Keratinocyte (primary cell): ENCODE data around the gene FGGY. TPM values are rescaled to one million over a fixed set of nuclear protein-coding genes. Genes with fewer than 3 reads are reported as not detected.
"Not testable (repeated sequence)": the region's sequence is repeated elsewhere in the genome, so short reads cannot be mapped to it uniquely, and the experiment has no call there.

Source experiments
- DNase-seq: peaks from one replicate; pipeline ENCODE4 v3.0.0-alpha.2; 2011; ENCODE audit warnings: low read depth, missing footprints, low spot score
- FAIRE-seq: peaks from 2 replicates; lab custom pipeline; 2011; peaks lifted over from hg19 to GRCh38; lab: Jason Lieb, UNC
- H2AFZ ChIP-seq: 2 replicates; pipeline ENCODE4 v1.6.0; 2012; ENCODE audit warnings: low read length, control low read depth, inconsistent platforms; ENCODE audit not compliant: control insufficient read depth
- H3K27ac ChIP-seq: 2 replicates; pipeline ENCODE4 v1.5.1; 2011; ENCODE audit warnings: low read length; ENCODE audit not compliant: control insufficient read depth, insufficient read depth
- H3K27me3 ChIP-seq: 3 replicates; pipeline ENCODE4 v1.6.0; 2011; ENCODE audit warnings: low read length; ENCODE audit not compliant: control insufficient read depth, insufficient read depth; ENCODE audit errors: extremely low read depth
- H3K36me3 ChIP-seq, 2 experiments: 2 replicates in 1 of 2; 3 replicates in 1 of 2; pipeline ENCODE4 v1.5.1; 2011; ENCODE audit warnings: low read length in 2 of 2, mild to moderate bottlenecking in 1 of 2; ENCODE audit not compliant: control insufficient read depth in 2 of 2, insufficient read depth in 2 of 2; ENCODE audit errors: extremely low read depth in 1 of 2
- H3K4me1 ChIP-seq: 3 replicates; pipeline ENCODE4 v1.5.1; 2011; ENCODE audit warnings: low read length; ENCODE audit not compliant: control insufficient read depth, insufficient read depth; ENCODE audit errors: extremely low read depth
- H3K4me2 ChIP-seq: 3 replicates; pipeline ENCODE4 v1.6.0; 2011; ENCODE audit warnings: low read depth, low read length; ENCODE audit not compliant: control insufficient read depth, insufficient read depth; ENCODE audit errors: extremely low read depth
- H3K4me3 ChIP-seq, 3 experiments: fragments of 200-600 bp in 1 of 3; sonication (generic) in 1 of 3; 2 replicates in 2 of 3; 3 replicates in 1 of 3; pipeline ENCODE4 v1.5.1; 2011 to 2016; ENCODE audit warnings: low read length in 3 of 3, mild to moderate bottlenecking in 3 of 3, control low read depth in 2 of 3, inconsistent platforms in 1 of 3, low read depth in 1 of 3, mixed read lengths in 1 of 3, mixed run types in 1 of 3, moderate library complexity in 1 of 3; ENCODE audit not compliant: control insufficient read depth in 2 of 3, insufficient read depth in 2 of 3; ENCODE audit errors: extremely low read depth in 1 of 3
- H3K79me2 ChIP-seq: 2 replicates; pipeline ENCODE4 v1.6.0; 2012; ENCODE audit warnings: low read length; ENCODE audit not compliant: control insufficient read depth, insufficient read depth
- H3K9ac ChIP-seq: 3 replicates; pipeline ENCODE4 v1.6.0; 2011; ENCODE audit warnings: low read length; ENCODE audit not compliant: control insufficient read depth, insufficient read depth; ENCODE audit errors: extremely low read depth
- H3K9me1 ChIP-seq: 3 replicates; pipeline ENCODE4 v1.6.0; 2011; ENCODE audit warnings: low read length; ENCODE audit not compliant: control insufficient read depth, insufficient read depth; ENCODE audit errors: extremely low read depth
- H3K9me3 ChIP-seq: 2 replicates; pipeline ENCODE4 v1.5.1; 2012; ENCODE audit warnings: low read depth, low read length; ENCODE audit not compliant: control insufficient read depth
- H4K20me1 ChIP-seq: 3 replicates; pipeline ENCODE4 v1.6.0; 2011; ENCODE audit warnings: low read length; ENCODE audit not compliant: control insufficient read depth, insufficient read depth; ENCODE audit errors: extremely low read depth
- EZH2 ChIP-seq: IDR thresholded peaks from one replicate; pipeline ENCODE4 v1.6.1; 2012; ENCODE audit warnings: inconsistent platforms, mild to moderate bottlenecking, low read length, moderate library complexity
- dilution Hi-C: fragments of 300-500 bp; cut with MboI; formaldehyde crosslinking; loops from one replicate; pipeline ENCODE4 v1.7.0; 2020; ENCODE audit warnings: low sequenced_read_pairs; ENCODE audit not compliant: extremely low pct_ligation_motif_present
- polyA plus RNA-seq, 5 experiments: library from polyadenylated mRNA; depleted of rRNA in 3 of 5; stranded (reverse) in 3 of 5; stranded (forward) in 1 of 5; unstranded in 1 of 5; fragments of >200 nt; gene quantifications; 1 replicate in 1 of 5; 2 replicates in 3 of 5; 3 replicates in 1 of 5; pipeline versions ENCODE4 v1.2.1 to v1.2.3, GENCODE V29; 2011 to 2012; ENCODE audit warnings: missing spikeins in 2 of 5, low read depth in 1 of 5, low replicate concordance in 1 of 5
- TF ChIP-seq, protein P1 (sequence below), 3 experiments: IDR thresholded peaks in 1 of 3; conservative IDR thresholded peaks in 1 of 3; optimal IDR thresholded peaks in 1 of 3; 2 replicates in 2 of 3; 3 replicates in 1 of 3; pipeline versions ENCODE3 to v1.5.1; 2011; ENCODE audit warnings: low read length in 3 of 3, mild to moderate bottlenecking in 3 of 3, moderate library complexity in 2 of 3, control low read depth in 1 of 3, inconsistent platforms in 1 of 3; ENCODE audit not compliant: insufficient read depth in 2 of 3; ENCODE audit errors: extremely low read depth in 1 of 3

Gene FGGY
- polyA plus RNA-seq, 1 donor (not counting 4 experiments of a cell fraction or from before 2014, with no cell fraction given) = 16.6 TPM

DNA sequence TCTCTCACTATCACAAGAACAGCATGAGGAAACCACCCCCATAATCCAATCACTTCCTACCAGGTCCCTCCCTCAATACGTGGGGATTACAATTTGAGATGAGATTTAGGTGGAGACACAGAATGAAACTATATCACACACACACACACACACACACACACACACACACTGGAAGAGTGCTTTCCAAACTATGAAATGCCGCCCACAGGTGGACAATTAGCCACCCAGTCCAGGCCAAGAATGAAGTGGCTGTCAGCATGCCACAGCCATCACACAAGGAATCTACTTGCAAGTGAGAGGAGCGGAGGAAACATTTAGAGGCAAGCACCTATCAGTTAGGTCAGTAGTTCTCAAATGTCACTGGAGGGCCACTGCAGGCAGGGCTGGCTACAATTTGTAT, 412.4 kb downstream of the FGGY start:
- Histone ChIP-seq H3K36me3 (no peaks in the 10 kb centered on the region), H2AFZ (no peak overlapping the region), H3K79me2 (no peaks in the 10 kb centered on the region), H4K20me1 (no peaks in the 10 kb centered on the region), H3K27ac (no peak overlapping the region), H3K9me3 (no peaks in the 10 kb centered on the region), H3K9ac (no peak overlapping the region), H3K4me1 (peaks cover 15% of the 10 kb centered on the region), H3K4me3 (no peak overlapping the region), H3K27me3 (no peaks in the 10 kb centered on the region), H3K4me2 (no peak overlapping the region), H3K9me1 (no peaks in the 10 kb centered on the region)
- TF ChIP-seq, protein P1, sequence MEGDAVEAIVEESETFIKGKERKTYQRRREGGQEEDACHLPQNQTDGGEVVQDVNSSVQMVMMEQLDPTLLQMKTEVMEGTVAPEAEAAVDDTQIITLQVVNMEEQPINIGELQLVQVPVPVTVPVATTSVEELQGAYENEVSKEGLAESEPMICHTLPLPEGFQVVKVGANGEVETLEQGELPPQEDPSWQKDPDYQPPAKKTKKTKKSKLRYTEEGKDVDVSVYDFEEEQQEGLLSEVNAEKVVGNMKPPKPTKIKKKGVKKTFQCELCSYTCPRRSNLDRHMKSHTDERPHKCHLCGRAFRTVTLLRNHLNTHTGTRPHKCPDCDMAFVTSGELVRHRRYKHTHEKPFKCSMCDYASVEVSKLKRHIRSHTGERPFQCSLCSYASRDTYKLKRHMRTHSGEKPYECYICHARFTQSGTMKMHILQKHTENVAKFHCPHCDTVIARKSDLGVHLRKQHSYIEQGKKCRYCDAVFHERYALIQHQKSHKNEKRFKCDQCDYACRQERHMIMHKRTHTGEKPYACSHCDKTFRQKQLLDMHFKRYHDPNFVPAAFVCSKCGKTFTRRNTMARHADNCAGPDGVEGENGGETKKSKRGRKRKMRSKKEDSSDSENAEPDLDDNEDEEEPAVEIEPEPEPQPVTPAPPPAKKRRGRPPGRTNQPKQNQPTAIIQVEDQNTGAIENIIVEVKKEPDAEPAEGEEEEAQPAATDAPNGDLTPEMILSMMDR (optimal IDR thresholded peaks at IDR 0.05 in 1 of 3, IDR thresholded peaks at IDR 0.05 in 1 of 3, conservative IDR thresholded peaks at IDR 0.05 in 1 of 3; ENCODE audit: extremely low read depth in 1 of 3, insufficient read depth in 2 of 3, low read length in 3 of 3) = no peak
- no peak for TF ChIP-seq EZH2
- DNase-seq (no peak), FAIRE-seq (no peak)
- dilution Hi-C loops = no loop called here

DNA sequence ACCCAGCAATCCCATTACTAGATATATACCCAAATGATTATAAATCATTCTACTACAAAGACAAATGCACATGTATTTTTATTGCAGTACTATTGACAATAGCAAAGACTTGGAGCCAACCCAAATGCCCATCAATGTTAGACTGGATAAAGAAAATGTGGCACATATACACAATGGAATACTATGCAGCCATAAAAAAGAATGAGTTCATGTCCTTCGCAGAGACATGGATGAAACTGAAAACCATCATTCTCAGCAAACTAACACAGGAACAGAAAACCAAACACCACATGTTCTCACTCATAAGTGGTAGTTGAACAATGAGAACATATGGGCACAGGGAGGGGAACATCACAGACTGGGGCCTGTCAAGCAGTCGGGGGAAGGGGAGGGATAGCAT, 414.0 kb downstream of the FGGY start:
- H3K36me3 ChIP-seq, dilution Hi-C loops, FAIRE-seq: not testable (repeated sequence)

DNA sequence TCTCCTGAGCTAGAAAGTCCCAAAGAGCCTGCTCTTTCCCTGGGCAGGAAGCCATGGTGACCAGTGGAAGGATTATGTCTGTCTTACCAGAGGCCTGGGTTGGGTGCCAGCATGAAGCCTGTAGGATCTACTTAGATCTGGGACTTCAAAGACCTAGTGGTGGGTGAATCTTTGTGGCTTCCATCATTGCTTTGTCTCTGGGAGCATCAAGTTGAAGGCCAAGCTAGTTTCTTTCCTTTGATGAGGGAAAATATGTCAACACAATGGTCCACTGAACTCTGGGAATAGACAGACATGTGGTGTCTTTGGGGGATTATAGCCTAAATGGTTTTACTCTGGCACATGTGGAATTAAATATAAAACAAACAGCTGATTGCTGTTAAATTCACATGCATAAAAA, 417.3 kb downstream of the FGGY start:
- no peak for FAIRE-seq
- no peak for DNase-seq
- Histone ChIP-seq H3K27ac (no peak overlapping the region), H3K4me2 (no peak overlapping the region), H3K9me3 (no peaks in the 10 kb centered on the region), H3K27me3 (no peaks in the 10 kb centered on the region), H3K79me2 (no peaks in the 10 kb centered on the region), H3K4me1 (no peaks in the 10 kb centered on the region), H3K4me3 (no peak overlapping the region), H3K9me1 (no peaks in the 10 kb centered on the region), H3K9ac (no peak overlapping the region), H2AFZ (no peak overlapping the region), H3K36me3 (peaks cover 0 to 1% of the 10 kb centered on the region in 2 experiments), H4K20me1 (no peaks in the 10 kb centered on the region)
- dilution Hi-C loops = no loop called here
- TF ChIP-seq EZH2 = no peak
- TF ChIP-seq, protein P1 (optimal IDR thresholded peaks at IDR 0.05 in 1 of 3, IDR thresholded peaks at IDR 0.05 in 1 of 3, conservative IDR thresholded peaks at IDR 0.05 in 1 of 3; ENCODE audit: extremely low read depth in 1 of 3, insufficient read depth in 2 of 3, low read length in 3 of 3) = no peak

More for the DNA sequence above, 414.0 kb downstream of the FGGY start:
- not testable (repeated sequence) for H3K9ac ChIP-seq, H3K4me3 ChIP-seq, H3K27me3 ChIP-seq, H3K4me2 ChIP-seq, H2AFZ ChIP-seq, H3K79me2 ChIP-seq, DNase-seq, H3K9me1 ChIP-seq, H4K20me1 ChIP-seq, H3K27ac ChIP-seq, H3K9me3 ChIP-seq
- peaks cover 15% of the 10 kb centered on the region for H3K4me1 ChIP-seq
